Ishikawa (cell line): ENCODE data around the gene ANTXR1.

Experiments
- EP300 ChIP-seq: IDR thresholded peaks from 2 replicates; pipeline ENCODE4 v1.6.1; 2012; ENCODE audit warnings: borderline replicate concordance
- RAD21 ChIP-seq: IDR thresholded peaks from 2 replicates; pipeline ENCODE4 v1.6.1; 2012; ENCODE audit warnings: low read depth
- TAF1 ChIP-seq: IDR thresholded peaks from 2 replicates; pipeline ENCODE4 v1.6.1; 2012; ENCODE audit warnings: low read depth, mild to moderate bottlenecking
- TCF12 ChIP-seq: IDR thresholded peaks from 2 replicates; pipeline ENCODE4 v1.6.1; 2012; ENCODE audit warnings: low read depth
- YY1 ChIP-seq: IDR thresholded peaks from 2 replicates; pipeline ENCODE4 v1.6.1; 2012; ENCODE audit warnings: low read depth
- ZBTB7A ChIP-seq: IDR thresholded peaks from 2 replicates; pipeline ENCODE4 v1.6.1; 2012; ENCODE audit warnings: low read depth
- TF ChIP-seq, protein P1 (sequence below): IDR thresholded peaks from 2 replicates; pipeline ENCODE4 v1.6.1; 2012

DNA sequence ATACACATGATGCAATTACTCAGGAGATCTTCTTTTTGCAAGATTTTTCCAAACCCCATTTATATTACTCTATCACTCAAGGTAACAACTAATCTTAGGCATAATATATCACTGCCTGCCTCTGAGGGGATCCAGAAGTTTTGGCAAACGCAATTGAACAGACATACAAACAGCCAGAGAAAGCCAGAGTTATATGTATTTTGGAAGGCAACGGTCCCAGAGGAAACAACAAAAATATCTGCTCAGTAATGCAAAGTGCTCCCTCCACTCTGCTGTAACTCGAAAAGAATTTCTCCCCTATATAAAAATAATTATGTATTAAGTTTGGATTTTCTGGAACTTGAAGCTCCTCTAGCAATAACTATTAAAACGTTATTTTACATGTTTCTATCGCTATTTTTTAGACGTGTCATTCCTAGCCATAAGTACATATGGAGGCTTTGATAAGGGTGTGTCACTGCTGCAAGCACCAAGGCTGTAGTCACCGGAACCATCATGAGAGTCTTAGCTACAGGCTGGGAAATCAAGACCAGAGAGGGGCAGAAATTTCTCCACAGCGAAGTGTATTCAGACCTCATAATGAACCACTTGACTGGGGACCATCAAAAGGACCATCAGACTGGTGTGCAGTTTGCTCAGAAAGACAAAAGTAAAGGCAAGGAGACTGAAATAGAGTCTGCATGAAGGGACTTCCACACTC, 42.3 kb upstream of the ANTXR1 start:
- TF ChIP-seq YY1 (no peak), EP300 (no peak), RAD21 (no peak), ZBTB7A (no peak), TCF12 (no peak), TAF1 (no peak)
- TF ChIP-seq, protein P1, sequence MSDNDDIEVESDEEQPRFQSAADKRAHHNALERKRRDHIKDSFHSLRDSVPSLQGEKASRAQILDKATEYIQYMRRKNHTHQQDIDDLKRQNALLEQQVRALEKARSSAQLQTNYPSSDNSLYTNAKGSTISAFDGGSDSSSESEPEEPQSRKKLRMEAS: no peak
